Lung (tissue), 12 donors: ENCODE results near the gene FAM76A. TPM values are rescaled to one million over a fixed set of nuclear protein-coding genes. Genes with fewer than 3 reads are reported as not detected.
"Not testable (repeated sequence)": the region's sequence is repeated elsewhere in the genome, so short reads cannot be mapped to it uniquely, and the experiment has no call there.

Experiments used
- ATAC-seq: fragments of 200-7000 bp; cut with Tn5 transposase; one replicate; pipeline ENCODE4 v1.9.1; 2020; ENCODE audit warnings: moderate number of reproducible peaks; ENCODE audit not compliant: insufficient read depth, low FRiP score
- DNase-seq, 3 donors: peaks; one replicate each; pipeline ENCODE4 v3.0.0-alpha.2; 2013 to 2017
- H3K27ac ChIP-seq, 2 donors: one replicate each; pipeline ENCODE4 v1.5.1; 2013; ENCODE audit warnings: mild to moderate bottlenecking in 2 of 2, moderate library complexity in 2 of 2, control low read depth in 1 of 2, inconsistent platforms in 1 of 2, low read depth in 1 of 2, low read length in 1 of 2
- H3K27me3 ChIP-seq, 3 donors: one replicate each; pipeline ENCODE4 v1.5.1; 2013; ENCODE audit warnings: low read length in 2 of 3; ENCODE audit not compliant: control insufficient read depth in 3 of 3, insufficient read depth in 3 of 3
- H3K36me3 ChIP-seq, 4 donors: one replicate each; pipeline ENCODE4 v1.5.1; 2013; ENCODE audit warnings: low read length in 4 of 4, mild to moderate bottlenecking in 1 of 4, moderate library complexity in 1 of 4; ENCODE audit not compliant: control insufficient read depth in 4 of 4, insufficient read depth in 4 of 4
- H3K4me1 ChIP-seq, 5 donors: one replicate each; pipeline ENCODE4 v1.5.1; 2013; ENCODE audit warnings: low read length in 5 of 5, mild to moderate bottlenecking in 2 of 5, moderate library complexity in 1 of 5; ENCODE audit not compliant: control insufficient read depth in 5 of 5, insufficient read depth in 5 of 5
- H3K4me3 ChIP-seq: one replicate; pipeline ENCODE4 v1.5.1; 2013; ENCODE audit warnings: mild to moderate bottlenecking, control low read depth, moderate library complexity
- H3K9ac ChIP-seq, 2 donors: one replicate each; pipeline ENCODE4 v1.5.1; 2013; ENCODE audit warnings: low read length in 2 of 2, control low read depth in 1 of 2; ENCODE audit not compliant: insufficient read depth in 1 of 2
- H3K9me3 ChIP-seq, 4 donors: one replicate each; pipeline ENCODE4 v1.5.1; 2013; ENCODE audit warnings: low read length in 3 of 4, mild to moderate bottlenecking in 1 of 4, moderate library complexity in 1 of 4; ENCODE audit not compliant: control insufficient read depth in 4 of 4, insufficient read depth in 3 of 4
- CTCF ChIP-seq: IDR thresholded peaks from 2 replicates; pipeline ENCODE4 v1.5.1; 2012; ENCODE audit warnings: mild to moderate bottlenecking; ENCODE audit errors: control extremely low read depth, extremely low read depth
- WGBS, 2 donors: extraction: QIAGEN DNeasy Blood & Tissue Kit; methylation state at CpG; one replicate each; pipeline ENCODE4 v1.1.7; 2013; 5-methylcytosine and 5-hydroxymethylcytosine counted together
- polyA plus RNA-seq, 2 donors: library from polyadenylated mRNA; stranded (reverse); fragments of 200-250 nt; gene quantifications; one replicate each; pipeline ENCODE4 v1.2.1, GENCODE V29; 2013
- total RNA-seq, 2 donors: library from RNA; depleted of rRNA in 1 of 2; stranded (reverse); fragments of >200 nt in 1 of 2; gene quantifications; one replicate each; pipeline ENCODE4 v1.2.1, GENCODE V29; 2014 to 2021
- donor health status: control.
- donor health status: control.
- donor health status: Bipolar disorder and iron deficiency.
- donor health status: healthy.
- donor health status: DM: yes; HTN: yes; CAD: no.

FAM76A gene
- total and polyA plus RNA-seq, 4 donors: 4.3 to 19.4 (median 13.2) TPM

DNA sequence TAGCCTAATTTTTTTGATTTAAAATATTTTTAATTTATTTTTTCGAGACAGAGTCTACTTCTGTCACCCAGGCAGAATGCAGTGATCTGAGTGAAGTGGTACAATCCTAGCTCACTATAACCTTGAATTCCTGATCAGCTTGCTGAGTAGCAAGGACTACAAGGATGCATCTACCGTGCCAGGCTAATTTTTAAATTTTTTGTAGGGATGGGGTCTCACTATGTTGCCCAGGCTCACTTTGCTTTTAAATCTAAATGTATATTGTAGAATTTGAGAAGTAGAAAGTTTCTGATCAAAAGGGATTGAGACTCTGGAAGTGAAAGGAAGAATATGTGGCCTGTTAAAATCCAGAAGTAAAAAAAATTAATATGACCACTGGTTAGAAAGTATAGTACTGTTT lies 48.9 kb downstream of the FAM76A start:
- no peak overlapping the region for H3K4me3 ChIP-seq
- peak overlapping the region in 1 of 2 donors; percentile 80 for H3K9ac ChIP-seq
- 70 to 87% methylated on average over 2 of the region's 2 CpGs for WGBS, 2 donors
- peaks cover 0 to 13% (median 8%) of the 10 kb centered on the region in 5 donors for H3K4me1 ChIP-seq
- peaks cover 0 to 4% (median 3%) of the 10 kb centered on the region in 4 donors for H3K36me3 ChIP-seq
- DNase-seq (no peak), ATAC-seq (no peak)
- H3K9me3 ChIP-seq: no peaks in the 10 kb centered on the region
- no peak overlapping the region for H3K27ac ChIP-seq
- no peak for TF ChIP-seq CTCF
- H3K27me3 ChIP-seq: no peaks in the 10 kb centered on the region

GRCh38 chr1:27775336-27775735 lies 49.6 kb downstream of the FAM76A start:
- ATAC-seq, H3K36me3 ChIP-seq, H3K9me3 ChIP-seq, H3K27ac ChIP-seq, H3K4me3 ChIP-seq, H3K27me3 ChIP-seq, DNase-seq: not testable (repeated sequence)
- peak overlapping the region in 1 of 2 donors; percentile 11 for H3K9ac ChIP-seq
- 73 to 85% methylated on average over 3 of the region's 3 CpGs for WGBS, 2 donors
- H3K4me1 ChIP-seq: peaks cover 0 to 13% (median 8%) of the 10 kb centered on the region in 5 donors

- peaks cover 0 to 13% (median 8%) of the 10 kb centered on the region in 5 donors for H3K4me1 ChIP-seq
Measured at GRCh38 chr1:27776276-27776675, 50.5 kb downstream of the FAM76A start.

GRCh38 chr1:27778056-27778455 lies 52.3 kb downstream of the FAM76A start:
- Histone ChIP-seq H3K27ac (peak overlapping the region in 1 of 2 donors; percentile 64), H3K9me3 (no peaks in the 10 kb centered on the region), H3K4me3 (no peak overlapping the region), H3K27me3 (no peaks in the 10 kb centered on the region), H3K4me1 (peaks cover 0 to 13% (median 10%) of the 10 kb centered on the region in 5 donors), H3K9ac (no peak overlapping the region), H3K36me3 (peaks cover 0 to 7% (median 3%) of the 10 kb centered on the region in 4 donors)
- WGBS, 2 donors: 86 to 96% methylated on average over 3 of the region's 3 CpGs
- TF ChIP-seq CTCF: no peak
- no peak for DNase-seq
- ATAC-seq: no peak

More at GRCh38 chr1:27776276-27776675, 50.5 kb downstream of the FAM76A start:
- not testable (repeated sequence) for DNase-seq, H3K4me3 ChIP-seq, H3K9me3 ChIP-seq, H3K36me3 ChIP-seq, H3K27ac ChIP-seq, H3K27me3 ChIP-seq, ATAC-seq
- peak overlapping the region in 1 of 2 donors; percentile 5 for H3K9ac ChIP-seq
